Endothelial cell of umbilical vein (primary cell): ENCODE measurements around the gene FGF2. TPM values are rescaled to one million over a fixed set of nuclear protein-coding genes. Genes with fewer than 3 reads are reported as not detected.

Experiments used
- BruUV-seq: library from RNA; stranded (reverse); fragments of 400-500 nt; replicated peaks from 2 replicates; lab custom pipeline; 2021; lab: Mats Ljungman, UMichigan
- CTCF ChIA-PET: fragments of 300-600, 350-600 bp; sonication (Branson Sonifier 250); formaldehyde crosslinking; loops from one replicate; lab custom pipeline; 2021; ENCODE audit warnings: antibody characterized with exemption, inconsistent platforms; lab: Charles Lee
- POLR2A ChIA-PET: fragments of 300-600, 350-600 bp; sonication (Branson Sonifier 250); formaldehyde crosslinking; loops from one replicate; lab custom pipeline; 2021; ENCODE audit warnings: antibody characterized with exemption, inconsistent platforms; lab: Charles Lee
- DNase-seq: peaks from one replicate; pipeline ENCODE4 v3.0.0-alpha.2; 2011; ENCODE audit warnings: low read depth, low spot score
- FAIRE-seq: peaks from 2 replicates; lab custom pipeline; 2011; peaks lifted over from hg19 to GRCh38; lab: Jason Lieb, UNC
- H2AFZ ChIP-seq: 2 replicates; pipeline ENCODE4 v1.6.0; 2012; ENCODE audit warnings: low read depth, low read length, control low read depth, inconsistent platforms
- H3K27ac ChIP-seq: 2 replicates; pipeline ENCODE4 v1.5.1; 2011; ENCODE audit warnings: low read depth, mild to moderate bottlenecking, control low read depth, low read length, moderate library complexity; ENCODE audit not compliant: insufficient read depth
- H3K27me3 ChIP-seq, 2 experiments: 2 replicates each; pipeline versions ENCODE4 v1.6.0 to v1.6.1; 2011; ENCODE audit warnings: low read length in 2 of 2, mixed read lengths in 1 of 2; ENCODE audit not compliant: control insufficient read depth in 2 of 2, insufficient read depth in 2 of 2
- H3K36me3 ChIP-seq, 2 experiments: 2 replicates in 1 of 2; 3 replicates in 1 of 2; pipeline ENCODE4 v1.5.1; 2011; ENCODE audit warnings: low read length in 2 of 2, mild to moderate bottlenecking in 1 of 2, moderate library complexity in 1 of 2; ENCODE audit not compliant: control insufficient read depth in 2 of 2, insufficient read depth in 2 of 2; ENCODE audit errors: extremely low read depth in 1 of 2
- H3K4me1 ChIP-seq: 3 replicates; pipeline ENCODE4 v1.5.1; 2011; ENCODE audit warnings: mild to moderate bottlenecking, low read length; ENCODE audit not compliant: control insufficient read depth, insufficient read depth; ENCODE audit errors: extremely low read depth
- H3K4me2 ChIP-seq: 2 replicates; pipeline ENCODE4 v1.6.1; 2011; ENCODE audit warnings: low read length, control low read depth, mixed read lengths; ENCODE audit not compliant: insufficient read depth
- H3K4me3 ChIP-seq, 3 experiments: fragments of 200-600 bp in 1 of 3; sonication (generic), shearing (Covaris generic) in 1 of 3; replicated peaks in 1 of 3; 2 replicates each; pipeline ENCODE4 v1.5.1; 2011 to 2016; ENCODE audit warnings: control low read depth in 3 of 3, low read length in 3 of 3, mild to moderate bottlenecking in 2 of 3, inconsistent platforms in 1 of 3, low read depth in 1 of 3, moderate library complexity in 1 of 3; ENCODE audit not compliant: insufficient read depth in 1 of 3
- H3K79me2 ChIP-seq: 2 replicates; pipeline ENCODE4 v1.6.0; 2012; ENCODE audit warnings: low read length, inconsistent platforms; ENCODE audit not compliant: control insufficient read depth, insufficient read depth
- H3K9ac ChIP-seq: replicated peaks from 2 replicates; pipeline ENCODE3; 2011; ENCODE audit warnings: low read length, control low read depth; ENCODE audit not compliant: insufficient read depth; ENCODE audit errors: extremely low read depth
- H3K9me1 ChIP-seq: replicated peaks from 3 replicates; pipeline ENCODE4 v1.6.0; 2011; ENCODE audit warnings: mild to moderate bottlenecking, low read length; ENCODE audit not compliant: control insufficient read depth, insufficient read depth; ENCODE audit errors: extremely low read depth
- H3K9me3 ChIP-seq: replicated peaks from 2 replicates; pipeline ENCODE4 v1.5.1; 2012; ENCODE audit warnings: low read length, inconsistent platforms; ENCODE audit not compliant: control insufficient read depth, insufficient read depth
- H4K20me1 ChIP-seq: replicated peaks from 2 replicates; pipeline ENCODE3; 2011; ENCODE audit warnings: mild to moderate bottlenecking, low read length; ENCODE audit not compliant: control insufficient read depth, insufficient read depth; ENCODE audit errors: extremely low read depth
- EZH2 ChIP-seq: IDR thresholded peaks from 2 replicates; pipeline ENCODE4 v1.6.1; 2012; ENCODE audit warnings: borderline replicate concordance, low read depth, mild to moderate bottlenecking, moderate library complexity, low read length, inconsistent platforms; ENCODE audit not compliant: severe bottlenecking
- FOS ChIP-seq: IDR thresholded peaks from 2 replicates; pipeline ENCODE4 v1.6.1; 2011; ENCODE audit warnings: mild to moderate bottlenecking, low read length, moderate library complexity, borderline replicate concordance; ENCODE audit not compliant: insufficient read depth
- GATA2 ChIP-seq: IDR thresholded peaks from 2 replicates; pipeline ENCODE4 v1.7.0; 2011; ENCODE audit warnings: low read depth, mild to moderate bottlenecking, moderate library complexity, mixed read lengths, low read length; ENCODE audit not compliant: insufficient read length, insufficient read depth
- JUN ChIP-seq: IDR thresholded peaks from 2 replicates; pipeline ENCODE4 v1.6.1; 2011; ENCODE audit warnings: borderline replicate concordance, low read depth; ENCODE audit not compliant: insufficient read length, insufficient read depth
- POLR2A ChIP-seq: IDR thresholded peaks from 2 replicates; pipeline ENCODE4 v1.6.1; 2012; ENCODE audit warnings: low read depth, mild to moderate bottlenecking, control low read depth, low read length
- POLR2AphosphoS5 ChIP-seq: IDR thresholded peaks from 2 replicates; pipeline ENCODE4 v1.6.1; 2012; ENCODE audit warnings: low read depth, mild to moderate bottlenecking, control low read depth, low read length, moderate library complexity; ENCODE audit not compliant: insufficient read depth
- dilution Hi-C: fragments of 300-500 bp; cut with MboI; formaldehyde crosslinking; loops from one replicate; pipeline ENCODE4 v1.15.0; 2019; ENCODE audit warnings: low sequenced_read_pairs; ENCODE audit not compliant: extremely low pct_ligation_motif_present
- intact Hi-C: fragments of 100-400 bp; cut with micrococcal nuclease; formaldehyde crosslinking; loops from one replicate; pipeline ENCODE4 v1.10.0; 2022
- polyA plus RNA-seq, 4 experiments: library from polyadenylated mRNA; depleted of rRNA in 3 of 4; stranded (reverse) in 3 of 4; unstranded in 1 of 4; fragments of >200 nt; gene quantifications; 2 replicates each; pipeline versions ENCODE4 v1.2.1 to v1.2.3, GENCODE V29; 2011 to 2012; ENCODE audit warnings: missing spikeins in 1 of 4
- total RNA-seq: library from RNA; stranded (reverse); gene quantifications from 2 replicates; pipeline ENCODE4 v1.2.3, GENCODE V29; 2021
- TF ChIP-seq, protein P1 (sequence below): IDR thresholded peaks from 2 replicates; pipeline ENCODE4 v1.6.1; 2011; ENCODE audit not compliant: insufficient read depth, insufficient read length
- TF ChIP-seq, protein P2 (sequence below), 2 donors: IDR thresholded peaks; 1 replicate in 1 of 2; 2 replicates in 1 of 2; pipeline ENCODE4 v1.5.1; 2011; ENCODE audit warnings: low read length in 2 of 2, mild to moderate bottlenecking in 2 of 2, moderate library complexity in 2 of 2, control low read depth in 1 of 2, inconsistent platforms in 1 of 2, low read depth in 1 of 2; ENCODE audit not compliant: insufficient read depth in 1 of 2; ENCODE audit errors: extremely low read depth in 1 of 2

FGF2 gene
- total and polyA plus RNA-seq, 2 donors (not counting 3 experiments of a cell fraction or from before 2014, with no cell fraction given), result 4.6 to 23.9 TPM

DNA sequence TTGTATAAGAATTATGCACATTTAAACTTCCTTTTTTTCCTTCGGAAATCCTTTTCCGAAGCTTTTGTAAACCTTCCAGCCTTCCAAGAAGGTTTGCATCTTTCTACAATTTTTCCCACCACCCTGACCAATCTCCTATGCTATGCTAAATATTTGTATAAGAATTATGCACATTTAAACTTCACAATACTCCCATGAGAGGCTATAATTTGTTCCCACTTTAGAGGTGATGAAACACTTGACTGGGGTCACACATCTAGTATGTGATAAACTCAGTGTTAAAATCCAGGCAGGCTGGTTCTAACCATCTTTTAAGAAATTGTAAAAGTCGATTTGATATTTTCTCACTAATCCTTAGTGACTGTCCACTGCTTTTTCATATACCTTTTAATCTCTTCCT is 73.7 kb downstream of the FGF2 start:
- FAIRE-seq, result no peak
- H3K4me1 ChIP-seq, result peaks cover 27% of the 10 kb centered on the region
- CTCF ChIA-PET, result no interaction called here

More for the DNA sequence above, 73.7 kb downstream of the FGF2 start:
- H3K9me1 ChIP-seq, result no peaks in the 10 kb centered on the region
- H2AFZ ChIP-seq, result no peak overlapping the region
- H3K27ac ChIP-seq, result no peak overlapping the region
- H3K9me3 ChIP-seq, result no peaks in the 10 kb centered on the region
- H3K9ac ChIP-seq, result no peak overlapping the region
- H3K36me3 ChIP-seq, result peaks cover 0 to 2% of the 10 kb centered on the region in 2 experiments
- DNase-seq, result no peak
- no peaks in the 10 kb centered on the region for H3K27me3 ChIP-seq
- intact Hi-C loops, result no loop called here
- H3K79me2 ChIP-seq, result no peaks in the 10 kb centered on the region
- H3K4me3 ChIP-seq, result no peak overlapping the region
- no TSS peak for BruUV-seq
- POLR2A ChIA-PET, result no interaction called here
- dilution Hi-C loops, result loop anchor here (25.0 kb wide), 1 partner anchor 138 kb away; no protein-coding TSS in a partner anchor
- H3K4me2 ChIP-seq, result no peak overlapping the region
- no peaks in the 10 kb centered on the region for H4K20me1 ChIP-seq
- TF ChIP-seq JUN, result no peak
- TF ChIP-seq, protein P1, sequence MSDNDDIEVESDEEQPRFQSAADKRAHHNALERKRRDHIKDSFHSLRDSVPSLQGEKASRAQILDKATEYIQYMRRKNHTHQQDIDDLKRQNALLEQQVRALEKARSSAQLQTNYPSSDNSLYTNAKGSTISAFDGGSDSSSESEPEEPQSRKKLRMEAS, result no peak
- no peak for TF ChIP-seq POLR2A
- TF ChIP-seq GATA2, result no peak
- TF ChIP-seq EZH2, result no peak
- TF ChIP-seq FOS, result no peak
- TF ChIP-seq, protein P2, sequence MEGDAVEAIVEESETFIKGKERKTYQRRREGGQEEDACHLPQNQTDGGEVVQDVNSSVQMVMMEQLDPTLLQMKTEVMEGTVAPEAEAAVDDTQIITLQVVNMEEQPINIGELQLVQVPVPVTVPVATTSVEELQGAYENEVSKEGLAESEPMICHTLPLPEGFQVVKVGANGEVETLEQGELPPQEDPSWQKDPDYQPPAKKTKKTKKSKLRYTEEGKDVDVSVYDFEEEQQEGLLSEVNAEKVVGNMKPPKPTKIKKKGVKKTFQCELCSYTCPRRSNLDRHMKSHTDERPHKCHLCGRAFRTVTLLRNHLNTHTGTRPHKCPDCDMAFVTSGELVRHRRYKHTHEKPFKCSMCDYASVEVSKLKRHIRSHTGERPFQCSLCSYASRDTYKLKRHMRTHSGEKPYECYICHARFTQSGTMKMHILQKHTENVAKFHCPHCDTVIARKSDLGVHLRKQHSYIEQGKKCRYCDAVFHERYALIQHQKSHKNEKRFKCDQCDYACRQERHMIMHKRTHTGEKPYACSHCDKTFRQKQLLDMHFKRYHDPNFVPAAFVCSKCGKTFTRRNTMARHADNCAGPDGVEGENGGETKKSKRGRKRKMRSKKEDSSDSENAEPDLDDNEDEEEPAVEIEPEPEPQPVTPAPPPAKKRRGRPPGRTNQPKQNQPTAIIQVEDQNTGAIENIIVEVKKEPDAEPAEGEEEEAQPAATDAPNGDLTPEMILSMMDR (IDR thresholded peaks at IDR 0.05; ENCODE audit: extremely low read depth in 1 of 2, insufficient read depth in 1 of 2, low read depth in 1 of 2, low read length in 2 of 2), result no peak
- no peak for TF ChIP-seq POLR2AphosphoS5
